WTC11 (cell line): Measurements from ENCODE around the gene CORO1C. TPM values are rescaled to one million over a fixed set of nuclear protein-coding genes. Genes with fewer than 3 reads are reported as not detected.

Experiments
- ATAC-seq: fragments of 200-7000 bp; cut with Tn5 transposase; 2 replicates; pipeline ENCODE4 v1.10.0; 2021; ENCODE audit warnings: mild to moderate bottlenecking, moderate library complexity
- CTCF ChIA-PET: fragments of 300-600 bp; sonication (Branson Sonifier 250); formaldehyde crosslinking; loops from one replicate; lab custom pipeline; 2021; ENCODE audit warnings: antibody characterized with exemption; lab: Charles Lee
- POLR2A ChIA-PET: fragments of 350-600 bp; sonication (Branson Sonifier 250); formaldehyde crosslinking; loops from one replicate; lab custom pipeline; 2021; ENCODE audit warnings: antibody characterized with exemption; lab: Charles Lee
- DNase-seq: peaks from one replicate; pipeline ENCODE4 v3.0.0; 2021; ENCODE audit warnings: low spot score
- H3K27ac Mint-ChIP-seq: 2 replicates; pipeline ENCODE4 v1.8.0; 2021; ENCODE audit warnings: mixed read lengths
- H3K27me3 Mint-ChIP-seq: 2 replicates; pipeline ENCODE4 v1.8.0; 2021; ENCODE audit warnings: low read depth, mild to moderate bottlenecking, moderate library complexity, mixed read lengths
- H3K36me3 Mint-ChIP-seq: 2 replicates; pipeline ENCODE4 v1.8.0; 2021; ENCODE audit warnings: mixed read lengths
- H3K4me1 Mint-ChIP-seq: 2 replicates; pipeline ENCODE4 v1.8.0; 2022; ENCODE audit warnings: mixed read lengths
- H3K4me3 Mint-ChIP-seq: 2 replicates; pipeline ENCODE4 v1.8.0; 2021; ENCODE audit warnings: mild to moderate bottlenecking, moderate library complexity, mixed read lengths
- H3K9me3 Mint-ChIP-seq: 2 replicates; pipeline ENCODE4 v1.8.0; 2021; ENCODE audit warnings: mixed read lengths
- ATF1 ChIP-seq: sonication (generic); formaldehyde crosslinking; IDR thresholded peaks from 2 replicates; pipeline ENCODE4 v1.8.1; 2023; ENCODE audit warnings: mild to moderate bottlenecking, moderate library complexity, missing genetic modification reagents
- CBFB ChIP-seq: sonication (generic); formaldehyde crosslinking; IDR thresholded peaks from 2 replicates; pipeline ENCODE4 v1.8.1; 2022; ENCODE audit warnings: mild to moderate bottlenecking, low read depth, missing genetic modification reagents
- CREB1 ChIP-seq: sonication (generic); formaldehyde crosslinking; IDR thresholded peaks from 2 replicates; pipeline ENCODE4 v1.8.0; 2023; ENCODE audit warnings: mild to moderate bottlenecking, missing genetic modification reagents
- EMX1 ChIP-seq: fragments of 250-450 bp; sonication (Bioruptor Pico); IDR thresholded peaks from 2 replicates; pipeline ENCODE4 v1.8.0; 2021; ENCODE audit warnings: mild to moderate bottlenecking
- FOXP1 ChIP-seq: sonication (generic); formaldehyde crosslinking; IDR thresholded peaks from 2 replicates; pipeline ENCODE4 v1.8.0; 2022; ENCODE audit warnings: missing genetic modification reagents, mild to moderate bottlenecking, moderate library complexity, borderline replicate concordance
- HMGA2 ChIP-seq: fragments of 250-450 bp; sonication (Bioruptor Pico); IDR thresholded peaks from 2 replicates; pipeline ENCODE4 v1.4.0; 2021; ENCODE audit warnings: mild to moderate bottlenecking, moderate library complexity
- MYBL2 ChIP-seq: sonication (generic); formaldehyde crosslinking; IDR thresholded peaks from 2 replicates; pipeline ENCODE4 v1.8.1; 2023; ENCODE audit warnings: mild to moderate bottlenecking, moderate library complexity, missing genetic modification reagents
- NR2C2 ChIP-seq: sonication (generic); formaldehyde crosslinking; IDR thresholded peaks from 2 replicates; pipeline ENCODE4 v1.8.0; 2022; ENCODE audit warnings: mild to moderate bottlenecking, missing genetic modification reagents
- OVOL2 ChIP-seq: fragments of 250-450 bp; sonication (Bioruptor Pico); IDR thresholded peaks from 2 replicates; pipeline ENCODE4 v1.9.0; 2021; ENCODE audit warnings: mild to moderate bottlenecking, borderline replicate concordance
- SOX15 ChIP-seq: fragments of 250-450 bp; sonication (Bioruptor Pico); IDR thresholded peaks from 2 replicates; pipeline ENCODE4 v1.9.0; 2021; ENCODE audit warnings: mild to moderate bottlenecking
- TCF7 ChIP-seq: sonication (generic); formaldehyde crosslinking; IDR thresholded peaks from 2 replicates; pipeline ENCODE4 v1.8.0; 2022; ENCODE audit warnings: mild to moderate bottlenecking, low read depth, missing genetic modification reagents, moderate library complexity
- ZNF138 ChIP-seq: sonication (generic); formaldehyde crosslinking; conservative IDR thresholded peaks from 2 replicates; pipeline ENCODE4 v1.8.1; 2022; ENCODE audit warnings: mild to moderate bottlenecking, moderate library complexity, missing genetic modification reagents
- ZNF219 ChIP-seq: sonication (generic); formaldehyde crosslinking; IDR thresholded peaks from 2 replicates; pipeline ENCODE4 v1.8.0; 2023; ENCODE audit warnings: missing genetic modification reagents, mild to moderate bottlenecking, borderline replicate concordance
- ZNF396 ChIP-seq: fragments of 250-450 bp; sonication (Bioruptor Pico); IDR thresholded peaks from 2 replicates; pipeline ENCODE4 v1.8.0; 2021; ENCODE audit warnings: mild to moderate bottlenecking, moderate library complexity, borderline replicate concordance
- total RNA-seq: library from RNA; stranded (reverse); gene quantifications from 3 replicates; pipeline ENCODE4 v1.2.3, GENCODE V29; 2021
- TF ChIP-seq, protein P1 (sequence below): sonication (generic); formaldehyde crosslinking; IDR thresholded peaks from 2 replicates; pipeline ENCODE4 v1.8.1; 2023; ENCODE audit warnings: mild to moderate bottlenecking, missing genetic modification reagents, moderate library complexity
- TF ChIP-seq, protein P2 (sequence below): sonication (generic); formaldehyde crosslinking; IDR thresholded peaks from 2 replicates; pipeline ENCODE4 v1.8.1; 2023; ENCODE audit warnings: mild to moderate bottlenecking, missing genetic modification reagents, borderline replicate concordance
- TF ChIP-seq, protein P3 (sequence below): sonication (generic); formaldehyde crosslinking; IDR thresholded peaks from 2 replicates; pipeline ENCODE4 v1.8.1; 2023; ENCODE audit warnings: mild to moderate bottlenecking, moderate library complexity, missing genetic modification reagents
- TF ChIP-seq, protein P4 (sequence below): sonication (generic); formaldehyde crosslinking; IDR thresholded peaks from 2 replicates; pipeline ENCODE4 v1.8.0; 2022; ENCODE audit warnings: mild to moderate bottlenecking, missing genetic modification reagents
- TF ChIP-seq, protein P5 (sequence below): sonication (generic); formaldehyde crosslinking; IDR thresholded peaks from 2 replicates; pipeline ENCODE4 v1.8.0; 2022; ENCODE audit warnings: mild to moderate bottlenecking, missing genetic modification reagents

CORO1C gene
- total RNA-seq, 1 experiment from 2014 or later: 113 TPM

DNA sequence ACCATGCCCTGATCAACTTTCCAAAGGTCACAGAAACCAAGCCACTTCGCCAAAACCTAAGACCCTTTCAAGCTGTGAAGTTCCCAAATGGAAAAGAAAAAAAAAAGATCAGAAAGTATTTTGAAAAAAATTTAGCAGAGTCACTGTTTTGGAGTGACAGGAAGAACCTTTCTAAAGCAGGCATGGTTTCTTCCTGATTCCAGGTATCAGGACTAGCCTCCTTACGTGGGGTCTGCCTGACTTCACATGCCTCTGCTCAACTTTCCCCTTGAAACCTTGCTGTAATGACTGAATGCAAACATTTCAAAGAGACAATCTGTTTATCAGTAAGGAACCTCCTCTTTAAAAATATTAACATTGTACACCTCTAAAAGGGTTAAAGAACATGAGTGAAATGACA, 9.5 kb downstream of the CORO1C start (continued):
- TF ChIP-seq, protein P1, sequence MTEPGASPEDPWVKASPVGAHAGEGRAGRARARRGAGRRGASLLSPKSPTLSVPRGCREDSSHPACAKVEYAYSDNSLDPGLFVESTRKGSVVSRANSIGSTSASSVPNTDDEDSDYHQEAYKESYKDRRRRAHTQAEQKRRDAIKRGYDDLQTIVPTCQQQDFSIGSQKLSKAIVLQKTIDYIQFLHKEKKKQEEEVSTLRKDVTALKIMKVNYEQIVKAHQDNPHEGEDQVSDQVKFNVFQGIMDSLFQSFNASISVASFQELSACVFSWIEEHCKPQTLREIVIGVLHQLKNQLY (CRISPR knock-in tag): no peak
- TF ChIP-seq, protein P2, sequence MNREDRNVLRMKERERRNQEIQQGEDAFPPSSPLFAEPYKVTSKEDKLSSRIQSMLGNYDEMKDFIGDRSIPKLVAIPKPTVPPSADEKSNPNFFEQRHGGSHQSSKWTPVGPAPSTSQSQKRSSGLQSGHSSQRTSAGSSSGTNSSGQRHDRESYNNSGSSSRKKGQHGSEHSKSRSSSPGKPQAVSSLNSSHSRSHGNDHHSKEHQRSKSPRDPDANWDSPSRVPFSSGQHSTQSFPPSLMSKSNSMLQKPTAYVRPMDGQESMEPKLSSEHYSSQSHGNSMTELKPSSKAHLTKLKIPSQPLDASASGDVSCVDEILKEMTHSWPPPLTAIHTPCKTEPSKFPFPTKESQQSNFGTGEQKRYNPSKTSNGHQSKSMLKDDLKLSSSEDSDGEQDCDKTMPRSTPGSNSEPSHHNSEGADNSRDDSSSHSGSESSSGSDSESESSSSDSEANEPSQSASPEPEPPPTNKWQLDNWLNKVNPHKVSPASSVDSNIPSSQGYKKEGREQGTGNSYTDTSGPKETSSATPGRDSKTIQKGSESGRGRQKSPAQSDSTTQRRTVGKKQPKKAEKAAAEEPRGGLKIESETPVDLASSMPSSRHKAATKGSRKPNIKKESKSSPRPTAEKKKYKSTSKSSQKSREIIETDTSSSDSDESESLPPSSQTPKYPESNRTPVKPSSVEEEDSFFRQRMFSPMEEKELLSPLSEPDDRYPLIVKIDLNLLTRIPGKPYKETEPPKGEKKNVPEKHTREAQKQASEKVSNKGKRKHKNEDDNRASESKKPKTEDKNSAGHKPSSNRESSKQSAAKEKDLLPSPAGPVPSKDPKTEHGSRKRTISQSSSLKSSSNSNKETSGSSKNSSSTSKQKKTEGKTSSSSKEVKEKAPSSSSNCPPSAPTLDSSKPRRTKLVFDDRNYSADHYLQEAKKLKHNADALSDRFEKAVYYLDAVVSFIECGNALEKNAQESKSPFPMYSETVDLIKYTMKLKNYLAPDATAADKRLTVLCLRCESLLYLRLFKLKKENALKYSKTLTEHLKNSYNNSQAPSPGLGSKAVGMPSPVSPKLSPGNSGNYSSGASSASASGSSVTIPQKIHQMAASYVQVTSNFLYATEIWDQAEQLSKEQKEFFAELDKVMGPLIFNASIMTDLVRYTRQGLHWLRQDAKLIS (CRISPR knock-in tag): no peak
- no peak for TF ChIP-seq ZNF219 (CRISPR knock-in tag)

DNA sequence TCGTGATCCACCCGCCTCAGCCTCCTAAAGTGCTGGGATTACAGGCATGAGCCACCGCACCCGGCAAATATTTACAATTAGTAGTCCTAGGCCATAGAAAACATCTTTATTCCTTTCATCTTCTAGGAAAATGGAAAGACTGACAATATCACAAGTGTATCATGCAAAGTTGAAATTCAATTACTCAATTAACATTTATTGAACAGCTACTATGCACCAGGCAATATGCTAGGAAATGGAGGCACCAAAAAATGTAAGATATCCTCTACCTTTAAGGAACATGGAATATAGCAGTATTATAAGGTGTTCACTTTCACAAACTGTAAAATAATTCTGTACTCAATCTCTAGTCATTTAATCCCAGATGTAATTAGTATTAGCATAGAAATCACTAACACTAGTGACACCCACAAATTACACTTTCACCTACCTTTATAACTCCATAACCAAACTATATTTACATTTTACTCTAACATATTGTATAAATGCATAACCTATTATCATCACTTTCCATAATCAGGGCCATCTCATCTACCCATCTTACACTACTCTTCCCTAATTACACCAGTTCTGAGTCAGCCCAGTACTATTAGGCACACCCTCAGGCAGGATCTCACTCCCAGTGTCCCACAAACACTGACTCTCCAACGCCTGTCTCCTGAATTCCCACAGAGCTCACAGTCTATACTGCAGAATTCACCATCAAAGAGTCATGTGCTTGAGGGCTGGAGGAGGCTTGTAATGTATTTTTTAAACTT, 10.4 kb downstream of the CORO1C start:
- no peak overlapping the region for H3K4me3 Mint-ChIP-seq
- ChIA-PET CTCF (interaction anchor here (1.0 kb wide), 1 partner anchor 57 kb away, joined by 3 read pairs; no protein-coding TSS in a partner anchor), POLR2A (no interaction called here)
- H3K27me3 Mint-ChIP-seq: no peaks in the 10 kb centered on the region
- no peak for ATAC-seq
- TF ChIP-seq CBFB (CRISPR knock-in tag): no peak
- H3K9me3 Mint-ChIP-seq: no peaks in the 10 kb centered on the region
- H3K36me3 Mint-ChIP-seq: 0 out of 2 replicates have a peak, but pooled peaks cover 2% of the 10 kb centered on the region
- H3K4me1 Mint-ChIP-seq: peaks cover 68% of the 10 kb centered on the region
- DNase-seq: no peak
- peak overlapping the region; percentile 59; the same call in 1 of the 2 replicates for H3K27ac Mint-ChIP-seq

DNA sequence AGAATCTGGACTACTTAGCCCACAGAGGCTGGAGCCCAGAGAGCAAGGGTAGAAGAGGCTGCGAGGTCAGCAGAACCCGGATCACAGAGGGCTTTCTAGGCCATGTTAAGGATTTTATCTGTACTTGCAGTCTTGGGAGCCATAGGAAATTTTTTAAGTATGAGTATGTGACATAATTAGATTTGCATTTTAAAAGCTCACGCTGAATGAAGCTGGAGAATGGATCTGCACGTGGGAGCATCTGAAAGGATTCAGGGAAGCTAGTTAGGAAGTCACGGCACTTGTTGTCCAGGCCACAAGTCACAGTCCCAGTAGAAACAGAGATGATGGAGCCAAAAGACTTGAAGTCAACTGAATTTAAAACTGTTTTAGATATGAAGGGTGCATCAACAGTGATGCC, 14.1 kb downstream of the CORO1C start:
- TF ChIP-seq TCF7 (CRISPR knock-in tag): no peak
- TF ChIP-seq ZNF396 (CRISPR knock-in tag): no peak
- TF ChIP-seq ZNF138 (CRISPR knock-in tag): no peak
- TF ChIP-seq, protein P3, sequence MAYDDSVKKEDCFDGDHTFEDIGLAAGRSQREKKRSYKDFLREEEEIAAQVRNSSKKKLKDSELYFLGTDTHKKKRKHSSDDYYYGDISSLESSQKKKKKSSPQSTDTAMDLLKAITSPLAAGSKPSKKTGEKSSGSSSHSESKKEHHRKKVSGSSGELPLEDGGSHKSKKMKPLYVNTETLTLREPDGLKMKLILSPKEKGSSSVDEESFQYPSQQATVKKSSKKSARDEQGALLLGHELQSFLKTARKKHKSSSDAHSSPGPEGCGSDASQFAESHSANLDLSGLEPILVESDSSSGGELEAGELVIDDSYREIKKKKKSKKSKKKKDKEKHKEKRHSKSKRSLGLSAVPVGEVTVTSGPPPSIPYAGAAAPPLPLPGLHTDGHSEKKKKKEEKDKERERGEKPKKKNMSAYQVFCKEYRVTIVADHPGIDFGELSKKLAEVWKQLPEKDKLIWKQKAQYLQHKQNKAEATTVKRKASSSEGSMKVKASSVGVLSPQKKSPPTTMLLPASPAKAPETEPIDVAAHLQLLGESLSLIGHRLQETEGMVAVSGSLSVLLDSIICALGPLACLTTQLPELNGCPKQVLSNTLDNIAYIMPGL (CRISPR knock-in tag): no peak
- TF ChIP-seq FOXP1 (CRISPR knock-in tag): no peak
- ChIA-PET POLR2A (interaction anchor here (0.8 kb wide), 1 partner anchor 13 kb away, joined by 3 read pairs; no protein-coding TSS in a partner anchor), CTCF (no interaction called here)

DNA sequence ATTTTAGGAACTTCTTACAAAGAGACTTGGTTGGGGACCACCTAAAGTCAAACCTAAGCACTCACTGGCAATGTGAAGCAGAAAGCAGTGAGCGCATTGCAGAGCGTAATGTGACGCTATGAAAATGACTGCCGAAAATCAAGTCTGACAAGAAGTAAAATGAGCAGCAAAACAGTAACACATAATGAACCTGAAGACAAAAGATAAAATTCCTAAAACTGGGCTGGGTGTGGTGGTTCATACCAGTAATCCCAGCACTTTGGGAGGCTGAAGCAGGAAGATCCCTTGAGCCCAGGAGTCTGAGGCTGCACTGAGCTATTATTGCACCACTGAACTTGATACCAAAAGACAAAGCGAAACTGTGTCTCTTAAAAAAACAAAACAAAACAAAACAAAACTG, 16.5 kb downstream of the CORO1C start:
- H3K9me3 Mint-ChIP-seq: no peaks in the 10 kb centered on the region
- H3K27me3 Mint-ChIP-seq: no peaks in the 10 kb centered on the region
- DNase-seq (no peak), ATAC-seq (no peak)
- POLR2A ChIA-PET: interaction anchor here (0.6 to 1.3 kb wide), 5 partner anchors 12 to 375 kb away, joined by 3 to 7 read pairs (median 4); no protein-coding TSS in a partner anchor
- no peak overlapping the region for H3K4me3 Mint-ChIP-seq
- CTCF ChIA-PET: interaction anchor here (0.8 to 2.0 kb wide), 6 partner anchors 17 to 80 kb away, joined by 3 to 8 read pairs (median 4); no protein-coding TSS in a partner anchor
- H3K27ac Mint-ChIP-seq: peak overlapping the region; percentile 78
- H3K4me1 Mint-ChIP-seq: peaks cover 59% of the 10 kb centered on the region
- H3K36me3 Mint-ChIP-seq: 0 out of 2 replicates have a peak, but pooled peaks cover 2% of the 10 kb centered on the region
- TF ChIP-seq, protein P4, sequence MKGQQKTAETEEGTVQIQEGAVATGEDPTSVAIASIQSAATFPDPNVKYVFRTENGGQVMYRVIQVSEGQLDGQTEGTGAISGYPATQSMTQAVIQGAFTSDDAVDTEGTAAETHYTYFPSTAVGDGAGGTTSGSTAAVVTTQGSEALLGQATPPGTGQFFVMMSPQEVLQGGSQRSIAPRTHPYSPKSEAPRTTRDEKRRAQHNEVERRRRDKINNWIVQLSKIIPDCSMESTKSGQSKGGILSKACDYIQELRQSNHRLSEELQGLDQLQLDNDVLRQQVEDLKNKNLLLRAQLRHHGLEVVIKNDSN (CRISPR knock-in tag): no peak
- TF ChIP-seq HMGA2 (CRISPR knock-in tag) (no peak), SOX15 (CRISPR knock-in tag) (no peak), NR2C2 (no peak), OVOL2 (CRISPR knock-in tag) (no peak), ZNF138 (CRISPR knock-in tag) (no peak), TCF7 (CRISPR knock-in tag) (no peak), CREB1 (no peak), ATF1 (CRISPR knock-in tag) (no peak), MYBL2 (CRISPR knock-in tag) (no peak), EMX1 (no peak)
- TF ChIP-seq, protein P5, sequence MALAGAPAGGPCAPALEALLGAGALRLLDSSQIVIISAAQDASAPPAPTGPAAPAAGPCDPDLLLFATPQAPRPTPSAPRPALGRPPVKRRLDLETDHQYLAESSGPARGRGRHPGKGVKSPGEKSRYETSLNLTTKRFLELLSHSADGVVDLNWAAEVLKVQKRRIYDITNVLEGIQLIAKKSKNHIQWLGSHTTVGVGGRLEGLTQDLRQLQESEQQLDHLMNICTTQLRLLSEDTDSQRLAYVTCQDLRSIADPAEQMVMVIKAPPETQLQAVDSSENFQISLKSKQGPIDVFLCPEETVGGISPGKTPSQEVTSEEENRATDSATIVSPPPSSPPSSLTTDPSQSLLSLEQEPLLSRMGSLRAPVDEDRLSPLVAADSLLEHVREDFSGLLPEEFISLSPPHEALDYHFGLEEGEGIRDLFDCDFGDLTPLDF: no peak

More for the DNA sequence above, 14.1 kb downstream of the CORO1C start:
- Mint-ChIP-seq H3K4me3 (no peak overlapping the region), H3K27ac (peak overlapping the region; percentile 15), H3K27me3 (no peaks in the 10 kb centered on the region), H3K9me3 (no peaks in the 10 kb centered on the region), H3K36me3 (0 out of 2 replicates have a peak, but pooled peaks cover 2% of the 10 kb centered on the region), H3K4me1 (peaks cover 68% of the 10 kb centered on the region)
- ATAC-seq (no peak), DNase-seq (no peak)
